Stimulated activated CD8-positive, alpha-beta memory T cell treated with anti-CD3 and anti-CD28 coated beads, Interleukin-2, amount 100 ng/mL, for 48 hours (primary cell): ENCODE results near the gene RABGAP1.

Experiments
- DNase-seq, 2 donors: peaks; one replicate each; pipeline ENCODE4 v3.0.0-alpha.2; 2020; ENCODE audit warnings: low read depth in 2 of 2

Gene RABGAP1

DNA sequence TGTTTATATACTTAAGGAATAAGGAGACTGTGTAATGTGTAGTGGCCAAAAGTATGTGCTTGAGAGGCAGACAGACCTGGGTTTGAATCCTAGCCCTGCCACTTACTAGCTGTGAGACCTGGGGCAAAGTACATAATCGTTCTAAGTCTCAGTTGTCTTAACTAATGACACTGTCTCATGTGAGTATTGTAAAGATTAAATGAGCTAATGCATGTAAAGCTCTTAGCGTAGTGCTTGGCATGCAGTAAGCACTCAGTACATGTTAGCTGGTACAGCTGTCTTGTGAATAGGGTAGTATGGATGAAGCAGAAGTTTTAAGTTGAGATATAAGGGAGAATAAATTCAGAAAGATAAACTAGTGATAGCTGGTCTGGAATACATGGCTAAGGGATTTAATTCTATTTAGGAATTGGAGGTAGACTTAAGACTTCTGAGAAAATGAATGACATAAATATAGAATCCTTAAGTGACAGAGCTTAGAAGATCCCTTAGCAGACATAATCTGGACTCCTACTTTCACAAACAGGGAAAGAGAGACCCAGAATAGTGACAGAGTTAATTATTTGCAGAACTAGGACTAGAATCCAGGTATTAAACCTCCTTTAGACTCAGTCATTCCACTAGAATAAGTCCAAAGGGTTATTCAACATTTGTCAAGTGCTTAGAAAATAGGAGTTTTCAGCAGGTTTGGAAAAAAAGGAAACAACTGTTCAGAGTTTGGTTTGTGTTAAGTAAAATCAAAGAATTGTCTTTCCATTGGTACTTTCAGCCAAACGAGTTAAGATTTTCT, 105.8 kb downstream of the RABGAP1 start:
- no peak for DNase-seq

DNA sequence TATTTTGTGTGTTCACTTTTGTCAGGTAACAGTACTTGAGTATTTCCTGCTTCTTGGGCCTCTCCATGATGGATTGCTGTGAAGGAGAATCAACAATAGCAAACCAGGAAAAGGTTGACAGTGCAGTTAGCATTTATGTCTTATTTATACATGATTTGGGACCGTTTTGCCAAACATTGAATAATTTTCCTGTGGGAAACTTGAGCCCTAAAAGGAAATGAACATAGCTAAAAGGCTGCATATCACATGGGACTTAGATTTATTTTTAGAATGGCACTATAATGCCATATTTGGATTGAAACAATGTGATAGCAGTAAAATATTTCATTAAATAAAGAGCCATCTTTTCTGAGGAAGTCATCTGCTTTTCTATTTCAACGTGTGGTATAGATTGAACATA, 107.9 kb downstream of the RABGAP1 start:
- DNase-seq: no peak

DNA sequence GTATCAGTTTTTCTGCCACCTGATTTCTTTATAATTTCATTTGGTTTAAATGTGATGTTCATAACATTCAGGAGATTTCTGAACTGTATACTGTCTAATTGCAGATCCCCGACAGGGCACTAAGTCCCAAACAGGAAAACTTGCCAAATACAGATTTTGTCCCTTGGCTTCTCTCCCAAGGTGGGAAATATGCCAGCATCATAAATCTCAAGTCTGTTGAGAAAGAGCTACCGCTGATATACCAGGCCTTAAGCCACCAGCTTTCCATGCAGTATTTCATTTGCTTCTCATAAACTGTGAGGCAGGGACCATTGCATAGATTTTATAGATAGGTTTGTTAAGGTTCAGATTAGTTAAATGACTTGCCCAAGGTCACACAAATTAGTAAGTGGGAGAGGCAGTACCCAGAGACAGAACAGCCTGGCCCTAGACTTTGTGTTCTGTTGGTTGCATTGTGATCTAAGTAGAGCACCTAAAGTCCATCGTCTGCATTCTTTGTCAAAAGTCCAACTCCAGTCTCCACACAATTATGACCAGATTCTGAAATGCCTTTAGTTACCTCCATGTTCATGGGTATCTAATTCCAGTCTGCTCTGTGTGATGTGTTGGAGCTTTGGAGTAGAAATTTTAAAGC, 108.9 kb downstream of the RABGAP1 start:
- DNase-seq: no peak

DNA sequence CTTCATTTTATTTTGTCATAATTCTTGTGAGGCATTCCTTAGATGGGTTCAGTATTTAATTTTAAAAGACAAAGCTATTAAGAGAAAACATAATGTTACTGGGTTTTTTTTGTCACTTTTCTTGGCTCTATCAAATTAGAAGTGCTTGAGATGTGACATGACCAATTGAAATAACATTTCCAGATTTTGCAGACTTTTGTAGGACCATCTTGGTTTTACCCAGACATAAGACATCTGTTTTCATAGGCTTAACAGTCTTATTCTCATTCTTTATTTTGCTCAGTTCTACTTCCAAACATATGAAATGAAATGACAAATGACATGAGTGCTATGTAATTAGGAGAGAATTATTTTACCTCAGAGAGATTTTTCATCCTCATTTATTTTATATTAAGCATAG, 112.2 kb downstream of the RABGAP1 start:
- no peak for DNase-seq

DNA sequence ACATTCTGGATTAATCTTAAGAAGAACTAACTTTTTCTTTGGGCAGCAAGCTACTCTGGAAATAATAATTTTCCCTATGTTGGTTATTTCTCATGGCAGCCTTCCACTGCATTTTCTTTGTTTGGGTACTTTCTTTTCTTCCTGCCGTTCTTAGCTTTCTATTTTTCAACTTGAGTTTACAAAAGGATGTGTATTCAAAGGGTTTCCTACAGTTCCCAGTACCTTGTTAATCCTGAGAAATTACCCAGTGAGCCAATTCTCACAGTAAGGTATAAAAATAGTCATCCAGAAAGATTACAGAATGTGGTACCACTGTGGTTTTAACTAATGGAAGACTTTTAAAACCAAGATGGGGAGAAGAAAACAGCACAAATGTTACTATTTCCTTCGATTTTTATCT, 112.9 kb downstream of the RABGAP1 start:
- no peak for DNase-seq

DNA sequence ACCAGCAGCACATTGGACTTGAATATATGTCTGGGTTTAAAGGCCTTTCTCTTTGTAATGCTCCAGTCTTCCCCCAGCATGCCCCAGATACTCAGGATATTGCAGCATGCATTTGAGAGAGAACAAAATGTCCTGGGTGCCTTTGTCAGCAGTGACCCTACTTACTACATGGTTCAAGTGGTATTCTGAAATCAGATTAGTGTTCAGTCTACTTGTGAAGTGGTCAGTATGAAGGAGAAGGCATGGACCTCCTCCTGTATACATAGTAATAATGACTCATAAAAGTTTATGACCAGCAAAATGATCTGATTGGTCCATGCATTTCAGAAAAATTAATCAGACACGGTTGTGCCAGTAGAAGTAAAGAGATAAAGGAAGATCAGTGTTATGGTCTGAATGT, 118.0 kb downstream of the RABGAP1 start:
- no peak for DNase-seq

DNA sequence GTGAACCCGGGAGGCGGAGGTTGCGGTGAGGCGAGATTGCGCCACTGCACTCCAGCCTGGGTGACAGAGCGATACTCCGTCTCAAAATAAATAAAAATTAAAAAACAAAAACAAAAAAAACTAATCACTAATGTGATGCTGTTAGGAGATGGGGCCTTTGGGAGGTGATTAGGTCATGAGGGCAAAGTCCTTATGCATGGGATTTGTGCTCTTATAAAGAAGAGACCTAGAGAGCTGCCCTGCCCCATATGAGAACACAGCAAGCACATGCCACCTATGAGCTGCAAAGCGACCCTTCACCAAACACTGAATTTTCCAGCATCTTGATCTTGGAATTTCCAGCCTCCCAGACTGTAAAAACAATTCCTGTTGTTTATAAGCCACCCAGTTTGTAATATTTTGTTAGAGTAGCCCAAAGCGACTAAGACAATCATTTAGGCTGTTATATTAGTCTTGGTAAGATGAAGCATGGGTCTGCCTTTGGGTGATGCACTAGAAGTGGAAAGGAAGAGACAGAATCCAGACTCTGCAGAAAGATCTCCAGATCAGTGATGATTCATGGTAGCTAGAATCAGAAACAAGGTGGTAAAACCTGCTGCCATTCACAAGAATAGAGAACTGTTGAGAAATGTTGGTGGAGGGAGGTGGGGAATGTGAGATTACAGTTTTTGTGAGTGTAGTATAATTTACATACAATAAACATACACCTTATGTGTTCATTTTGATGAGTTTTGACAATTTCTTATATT, 118.8 kb downstream of the RABGAP1 start:
- DNase-seq: no peak

DNA sequence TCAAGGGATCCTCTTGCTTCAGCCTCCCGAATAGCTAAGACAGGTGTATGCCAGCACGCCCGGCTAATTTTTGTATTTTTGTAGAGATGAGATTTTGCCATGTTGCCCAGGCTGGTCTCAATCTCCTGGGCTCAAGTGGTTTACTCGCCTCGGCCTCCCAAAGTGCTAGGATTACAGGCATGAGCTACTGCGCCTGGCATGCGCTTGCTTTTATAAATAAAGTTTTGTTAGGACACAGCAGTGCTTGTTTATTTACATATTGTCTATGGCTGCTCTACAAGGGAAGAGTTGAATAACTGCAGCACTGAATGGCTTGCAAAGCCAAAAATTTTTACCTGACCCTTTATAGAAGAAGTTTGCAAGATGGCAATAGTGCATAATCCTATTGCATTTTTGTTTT, 120.4 kb downstream of the RABGAP1 start:
- no peak for DNase-seq

DNA sequence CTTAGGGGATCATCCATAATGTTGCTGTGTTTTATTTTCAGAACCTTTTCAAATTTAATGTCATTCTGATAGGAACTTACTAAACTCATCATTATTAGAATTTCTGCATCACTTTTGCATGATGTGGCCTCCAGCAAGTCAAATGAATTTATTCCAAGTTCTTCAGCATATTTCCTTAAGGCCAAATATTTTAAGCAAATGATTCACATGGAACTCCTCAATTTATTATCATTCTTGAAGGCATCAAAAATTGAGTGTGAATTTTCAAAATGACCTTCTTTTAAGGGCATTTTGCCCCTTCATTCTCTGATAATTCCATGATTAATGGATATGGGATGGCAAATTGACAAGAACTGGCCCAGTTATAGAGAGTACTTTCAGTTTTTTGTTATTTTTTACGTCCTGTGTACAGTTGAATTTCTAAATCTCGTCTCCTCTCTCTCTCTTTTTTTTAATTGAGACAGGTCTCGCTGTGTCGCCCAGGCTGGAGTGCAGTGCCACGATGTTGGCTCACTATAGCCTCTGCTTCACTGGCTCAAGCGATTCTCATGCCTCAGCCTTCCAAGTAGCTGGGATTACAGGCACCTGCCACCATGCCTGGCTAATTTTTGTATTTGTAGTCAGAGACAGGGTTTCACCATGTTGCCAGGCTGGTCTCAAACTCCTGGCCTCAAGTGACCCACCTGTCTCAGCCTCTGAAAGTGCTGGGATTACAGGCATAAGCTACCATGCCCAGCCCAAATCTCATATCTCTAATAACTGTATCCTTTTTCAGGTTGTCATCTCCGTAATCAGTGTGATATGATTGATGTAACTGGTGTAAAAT, 121.7 kb downstream of the RABGAP1 start:
- no peak for DNase-seq

DNA sequence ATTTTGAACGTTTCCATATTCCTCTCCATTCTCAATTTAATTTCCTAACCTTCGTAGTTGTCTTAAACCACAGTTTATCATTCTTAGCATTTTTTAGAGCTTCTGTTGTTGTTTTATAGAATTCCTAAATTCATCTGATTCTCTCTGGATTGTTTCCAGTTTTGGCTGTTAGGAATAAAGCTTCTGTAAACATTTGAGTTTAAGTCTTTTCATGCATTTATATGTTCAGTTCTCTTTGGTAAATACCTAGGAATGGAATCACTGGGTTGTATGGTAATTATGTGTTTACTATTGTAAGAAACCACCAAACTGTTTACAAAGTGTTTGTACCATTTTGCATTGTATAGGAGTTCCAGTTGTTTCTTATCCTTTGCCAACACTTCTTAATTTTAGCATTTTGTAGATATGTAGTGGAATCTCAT, 122.4 kb downstream of the RABGAP1 start:
- DNase-seq: no peak

DNA sequence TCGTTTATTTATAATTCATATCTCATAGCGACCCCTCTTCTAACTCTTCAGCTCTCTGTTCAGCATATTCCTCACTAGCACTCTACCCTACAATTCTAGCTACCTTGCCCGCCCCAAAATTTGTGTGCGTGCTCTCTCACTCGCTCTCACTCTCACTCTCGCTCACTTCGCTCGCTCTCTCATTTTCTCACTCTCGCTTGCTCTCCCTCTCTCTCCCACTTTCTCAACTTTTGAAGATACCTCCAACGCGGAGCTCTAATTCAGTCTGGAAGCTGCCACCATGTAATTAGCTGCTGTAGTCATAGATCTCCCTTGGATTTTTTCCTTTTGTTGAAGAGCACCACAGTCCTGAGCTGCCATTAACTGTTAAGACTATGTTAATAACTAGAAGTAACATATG, 123.1 kb downstream of the RABGAP1 start:
- no peak for DNase-seq

DNA sequence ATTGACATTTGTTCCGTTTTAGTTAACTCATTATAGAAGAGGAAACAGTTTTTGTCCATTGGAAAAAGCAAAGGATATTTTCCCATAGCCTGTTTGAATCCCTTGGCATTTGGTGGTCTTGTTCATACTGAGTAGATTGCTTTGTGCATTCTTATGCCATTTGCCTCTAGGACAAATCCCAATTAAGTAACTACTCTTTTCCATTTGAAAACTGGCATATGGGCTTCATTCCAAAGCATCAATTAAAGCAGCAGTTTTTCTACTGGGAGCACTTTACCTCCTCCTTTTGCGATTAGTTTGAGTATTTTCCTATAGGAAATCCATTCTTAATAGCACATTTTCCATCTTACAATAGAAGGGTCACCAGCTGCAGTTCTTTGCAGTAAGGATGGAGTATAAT, 123.9 kb downstream of the RABGAP1 start:
- no peak for DNase-seq

DNA sequence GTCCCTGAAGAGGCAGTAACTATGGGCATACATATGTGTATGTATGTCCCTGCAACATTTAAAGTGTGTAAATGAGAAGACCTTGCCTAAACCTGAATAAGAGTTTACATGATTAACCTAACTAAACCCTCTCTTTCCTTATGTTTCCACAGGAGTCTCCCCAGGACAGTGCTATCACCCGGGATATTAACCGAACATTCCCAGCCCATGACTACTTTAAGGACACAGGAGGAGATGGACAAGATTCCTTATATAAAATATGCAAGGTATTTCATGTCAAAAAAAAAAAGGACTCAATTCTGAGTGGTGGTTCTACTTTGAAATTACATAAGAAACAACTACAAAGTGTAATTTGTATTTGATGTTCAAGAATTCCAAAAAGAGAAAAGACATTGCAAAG, 124.4 kb downstream of the RABGAP1 start:
- DNase-seq: no peak

DNA sequence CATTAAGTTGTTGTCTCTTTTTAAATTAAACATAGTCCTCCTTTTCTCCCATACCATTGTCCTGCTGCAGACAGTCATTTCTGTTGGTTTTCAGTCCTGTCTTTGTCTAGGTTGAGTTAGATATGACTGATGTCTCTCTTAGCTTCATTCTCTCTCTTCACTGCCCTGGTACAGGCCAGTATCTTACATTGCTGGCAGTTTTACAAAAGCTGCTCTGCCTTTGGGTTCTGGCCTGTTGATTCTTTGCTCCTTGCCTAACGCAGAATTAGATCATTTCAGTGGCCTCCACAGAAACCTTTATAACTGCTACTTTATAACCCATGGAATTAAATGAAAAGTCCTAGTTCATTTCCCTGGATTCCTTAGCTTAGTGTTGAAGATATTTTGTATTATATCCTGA, 126.3 kb downstream of the RABGAP1 start:
- no peak for DNase-seq

DNA sequence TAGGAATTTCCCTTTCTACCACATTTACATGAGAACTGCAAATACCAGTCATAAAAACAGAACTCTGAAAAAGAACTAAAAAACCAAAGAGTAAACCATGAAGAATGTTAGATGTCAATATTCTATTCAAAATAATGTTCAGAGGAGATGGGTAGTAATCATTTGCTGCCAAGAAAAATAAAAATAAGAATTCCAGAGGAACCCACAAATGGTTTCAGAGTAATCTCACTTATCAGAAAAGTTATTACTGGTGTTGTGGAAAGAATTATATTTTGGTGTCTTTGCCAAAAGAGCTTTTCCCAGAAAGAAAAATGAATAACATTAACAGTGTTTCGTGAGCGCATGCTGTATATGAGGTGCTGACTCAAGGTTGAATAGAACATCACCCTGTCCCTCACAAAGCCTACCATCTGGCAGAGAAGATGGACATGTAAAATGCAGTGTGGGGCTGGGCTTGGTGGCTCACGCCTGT, 128.2 kb downstream of the RABGAP1 start:
- no peak for DNase-seq

DNA sequence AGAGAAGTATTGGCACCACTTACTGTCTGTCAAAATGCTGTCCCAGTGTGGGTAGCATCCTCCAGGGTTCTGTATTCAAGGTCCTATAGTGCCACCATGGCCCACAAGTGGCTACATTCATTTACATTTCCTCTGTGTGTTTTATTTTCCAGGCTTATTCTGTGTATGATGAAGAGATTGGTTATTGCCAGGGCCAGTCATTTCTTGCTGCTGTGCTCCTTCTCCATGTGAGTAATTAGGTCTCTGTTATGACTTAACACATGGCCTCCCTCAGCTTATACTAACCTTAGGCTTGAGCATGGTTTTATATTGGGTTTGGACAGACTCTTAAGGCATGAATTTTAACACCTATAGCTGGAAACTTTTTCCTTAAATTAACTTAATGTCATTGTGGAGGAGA, 129.4 kb downstream of the RABGAP1 start:
- DNase-seq: no peak

DNA sequence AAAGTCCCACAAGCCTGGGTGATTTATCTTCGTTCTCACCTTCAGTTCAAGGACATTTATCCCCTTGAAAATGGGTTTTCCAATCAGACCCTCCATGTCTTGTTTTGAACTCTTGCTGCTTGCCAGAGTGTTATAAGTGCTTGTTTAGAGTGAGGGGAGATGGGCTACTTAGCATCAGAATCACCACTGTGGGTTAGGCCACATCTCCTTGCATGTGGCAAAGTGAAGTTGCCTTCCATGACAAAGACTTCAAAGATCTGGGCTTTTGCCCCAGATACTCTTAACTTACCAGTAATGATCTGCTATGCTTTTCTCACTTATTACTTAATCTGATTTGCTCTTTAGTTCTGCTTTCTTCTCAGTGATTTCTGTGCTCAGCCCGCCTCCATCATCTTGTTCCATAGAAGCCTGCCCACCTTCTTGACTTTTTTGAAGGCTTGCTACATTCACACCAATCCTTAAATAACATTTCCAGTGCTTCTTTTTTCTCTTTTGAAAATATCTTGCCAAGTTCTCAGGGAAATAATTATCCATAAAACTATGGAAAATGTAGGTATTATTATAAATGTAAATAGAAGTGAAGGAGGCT, 131.7 kb downstream of the RABGAP1 start:
- DNase-seq: no peak

DNA sequence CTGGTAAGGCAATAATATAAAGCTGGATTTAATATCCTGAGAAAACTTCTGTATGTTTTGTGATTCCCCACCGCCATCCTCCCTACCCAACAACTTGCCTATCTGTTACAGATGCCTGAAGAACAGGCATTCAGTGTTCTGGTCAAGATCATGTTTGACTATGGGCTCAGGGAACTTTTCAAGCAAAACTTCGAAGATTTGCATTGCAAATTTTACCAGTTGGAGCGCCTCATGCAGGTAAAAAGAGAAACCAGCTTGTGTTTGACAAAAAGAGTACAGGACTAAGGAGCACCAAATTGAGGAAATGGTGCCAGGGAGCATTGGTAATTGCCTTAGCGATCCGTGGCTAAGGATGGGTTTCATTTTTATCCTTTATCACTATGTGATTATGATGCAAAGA, 132.6 kb downstream of the RABGAP1 start:
- DNase-seq: no peak

DNA sequence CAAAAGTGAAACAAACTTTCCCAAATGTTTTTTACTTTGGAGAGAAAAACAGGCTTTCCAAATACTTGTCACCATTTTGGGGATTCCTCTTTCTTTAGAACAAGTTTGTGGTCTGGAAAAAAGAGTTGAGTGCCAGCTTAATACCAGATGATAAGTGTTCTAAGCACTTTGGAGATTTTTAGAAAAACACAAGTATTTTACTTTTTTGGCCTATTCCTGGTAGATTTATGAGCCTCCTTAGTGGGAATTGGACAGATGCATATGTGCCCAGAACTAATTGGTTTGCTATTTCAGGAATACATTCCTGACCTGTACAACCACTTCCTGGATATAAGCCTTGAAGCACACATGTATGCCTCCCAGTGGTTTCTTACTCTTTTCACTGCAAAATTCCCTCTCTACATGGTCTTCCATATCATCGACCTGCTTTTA, 133.2 kb downstream of the RABGAP1 start:
- no peak for DNase-seq

DNA sequence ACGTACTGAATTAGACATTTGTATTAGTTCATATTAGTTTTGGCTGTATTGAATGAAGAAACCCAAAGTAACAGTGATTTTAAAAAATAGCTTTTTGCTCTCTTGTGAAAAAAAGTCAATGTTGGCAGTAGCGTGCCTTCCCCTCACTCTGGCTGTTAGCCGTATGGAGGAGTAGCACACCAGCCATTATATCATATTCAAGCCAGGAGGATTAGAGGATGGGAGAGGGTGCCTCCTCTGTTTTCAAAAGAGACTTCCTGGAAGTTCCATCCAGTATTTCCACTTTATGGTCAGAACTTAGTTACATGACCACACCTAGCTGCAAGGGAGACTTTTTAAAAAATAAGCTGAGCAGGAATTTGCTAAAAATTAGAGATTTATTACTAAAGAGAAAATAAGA, 133.8 kb downstream of the RABGAP1 start:
- DNase-seq: no peak

DNA sequence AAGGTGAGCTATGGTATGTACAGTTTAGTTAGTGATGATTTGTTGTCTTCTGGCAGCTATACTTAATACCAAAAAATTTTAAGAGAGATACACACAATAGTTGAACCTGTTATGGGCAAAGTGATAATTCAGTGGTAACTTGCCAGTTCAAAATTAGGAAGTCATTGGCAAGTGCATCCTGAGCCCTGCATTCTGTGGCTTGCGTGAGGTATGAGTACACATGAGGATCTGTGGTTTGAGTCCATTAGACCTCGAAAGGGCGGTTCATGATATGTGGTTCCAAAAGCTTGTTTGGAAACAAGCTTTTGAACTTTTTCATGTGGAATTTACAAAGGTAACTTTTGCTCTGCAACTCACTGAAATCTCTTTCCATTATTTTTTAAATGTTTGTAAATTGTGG, 139.6 kb downstream of the RABGAP1 start:
- DNase-seq: no peak

DNA sequence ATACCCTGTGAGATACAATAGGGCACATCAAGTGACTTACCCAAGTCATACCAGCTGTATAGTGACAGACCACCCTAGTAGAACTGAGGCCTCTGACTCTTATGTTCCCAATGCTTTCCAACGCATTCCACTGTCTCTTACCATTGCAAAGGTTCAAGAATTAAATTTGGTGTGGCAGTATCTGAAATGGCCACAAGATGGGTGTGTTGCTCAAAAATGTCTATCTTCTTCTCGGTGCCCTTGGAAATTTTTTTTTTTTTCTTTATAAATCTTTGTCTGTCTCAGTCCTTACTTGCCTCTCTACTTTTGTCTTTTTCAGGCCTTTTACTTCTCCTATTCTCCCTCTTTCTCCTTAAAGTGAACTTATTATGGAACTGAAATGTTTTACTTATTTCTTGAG, 141.0 kb downstream of the RABGAP1 start:
- no peak for DNase-seq
